ENCODE results near the gene OAS2.

The OAS2 gene

GRCh38 chr12:112985642-112986290 lies 7.4 kb downstream of the OAS2 start:
- TF ChIP-seq FOXP2 (optimal IDR thresholded peaks at IDR 0.05; ENCODE audit: borderline replicate concordance, extremely low read depth, extremely low read length, insufficient read depth) (no peak), SIN3A (IDR thresholded peaks at IDR 0.05; ENCODE audit: borderline replicate concordance, insufficient read depth, low read length) (no peak), POLR2AphosphoS5 (IDR thresholded peaks at IDR 0.05; ENCODE audit: low read depth, low read length) (no peak)

GRCh38 chr12:112986291-112986800 lies 8.0 kb downstream of the OAS2 start:
- TF ChIP-seq SIN3A (IDR thresholded peaks at IDR 0.05; ENCODE audit: borderline replicate concordance, insufficient read depth, low read length) (no peak), TAF1 (IDR thresholded peaks at IDR 0.05; ENCODE audit: borderline replicate concordance, insufficient read depth, low read length) (no peak), REST (IDR thresholded peaks at IDR 0.05; ENCODE audit: insufficient read depth in 1 of 2, low read depth in 2 of 2, low read length in 2 of 2) (no peak), POLR2AphosphoS5 (IDR thresholded peaks at IDR 0.05; ENCODE audit: low read depth, low read length) (no peak), FOXP2 (optimal IDR thresholded peaks at IDR 0.05; ENCODE audit: borderline replicate concordance, extremely low read depth, extremely low read length, insufficient read depth) (no peak)

GRCh38 chr12:112987561-112987960 lies 9.2 kb downstream of the OAS2 start:
- TF ChIP-seq POLR2AphosphoS5 (IDR thresholded peaks at IDR 0.05; ENCODE audit: low read depth, low read length) (no peak), REST (IDR thresholded peaks at IDR 0.05; ENCODE audit: insufficient read depth in 1 of 2, low read depth in 2 of 2, low read length in 2 of 2) (no peak), SIN3A (IDR thresholded peaks at IDR 0.05; ENCODE audit: borderline replicate concordance, insufficient read depth, low read length) (no peak), TAF1 (IDR thresholded peaks at IDR 0.05; ENCODE audit: borderline replicate concordance, insufficient read depth, low read length) (no peak), FOXP2 (optimal IDR thresholded peaks at IDR 0.05; ENCODE audit: borderline replicate concordance, extremely low read depth, extremely low read length, insufficient read depth) (no peak)

- TF ChIP-seq REST (IDR thresholded peaks at IDR 0.05; ENCODE audit: insufficient read depth in 1 of 2, low read depth in 2 of 2, low read length in 2 of 2): no peak
- no peak for TF ChIP-seq TAF1 (IDR thresholded peaks at IDR 0.05; ENCODE audit: borderline replicate concordance, insufficient read depth, low read length)
- TF ChIP-seq POLR2AphosphoS5 (IDR thresholded peaks at IDR 0.05; ENCODE audit: low read depth, low read length): no peak
- no peak for TF ChIP-seq SIN3A (IDR thresholded peaks at IDR 0.05; ENCODE audit: borderline replicate concordance, insufficient read depth, low read length)
- TF ChIP-seq FOXP2 (optimal IDR thresholded peaks at IDR 0.05; ENCODE audit: borderline replicate concordance, extremely low read depth, extremely low read length, insufficient read depth): no peak
These were observed 9.9 kb downstream of the OAS2 start for GRCh38 chr12:112988224-112988623.

- TF ChIP-seq TAF1 (IDR thresholded peaks at IDR 0.05; ENCODE audit: borderline replicate concordance, insufficient read depth, low read length) (no peak), SIN3A (IDR thresholded peaks at IDR 0.05; ENCODE audit: borderline replicate concordance, insufficient read depth, low read length) (no peak), FOXP2 (optimal IDR thresholded peaks at IDR 0.05; ENCODE audit: borderline replicate concordance, extremely low read depth, extremely low read length, insufficient read depth) (no peak), POLR2AphosphoS5 (IDR thresholded peaks at IDR 0.05; ENCODE audit: low read depth, low read length) (no peak), REST (IDR thresholded peaks at IDR 0.05; ENCODE audit: insufficient read depth in 1 of 2, low read depth in 2 of 2, low read length in 2 of 2) (no peak)
These were observed 11.5 kb downstream of the OAS2 start for GRCh38 chr12:112989806-112990205.

Measured in PFSK-1 (cell line).